ENCODE results near the gene DDX5.
A peak's percentile ranks its signal among the peaks of the same experiment; 100 is the strongest.
"Not testable (repeated sequence)": the region's sequence is repeated elsewhere in the genome, so short reads cannot be mapped to it uniquely, and the experiment has no call there.

The DDX5 gene

DNA sequence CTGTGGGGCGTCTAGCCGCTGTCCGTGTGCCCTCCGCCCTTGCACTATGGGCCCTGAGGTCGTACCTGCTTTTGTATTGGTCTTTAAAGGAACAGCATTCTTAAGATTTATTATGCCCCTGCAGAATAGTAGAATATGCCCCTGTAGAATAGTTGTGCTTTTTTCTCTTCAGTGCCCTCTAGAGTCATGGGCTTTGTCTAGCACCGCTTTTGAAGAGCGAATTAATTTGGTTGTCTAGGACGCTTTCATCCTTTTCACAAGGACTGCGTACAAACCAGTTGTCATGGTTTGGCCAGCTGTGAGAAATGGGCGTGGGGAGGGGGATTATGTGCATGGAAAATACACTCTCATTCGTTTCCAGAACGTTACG is 1.3 kb upstream of the DDX5 start:
- DNase-seq (ENCODE audit: low spot score): peak; percentile 68

DNA sequence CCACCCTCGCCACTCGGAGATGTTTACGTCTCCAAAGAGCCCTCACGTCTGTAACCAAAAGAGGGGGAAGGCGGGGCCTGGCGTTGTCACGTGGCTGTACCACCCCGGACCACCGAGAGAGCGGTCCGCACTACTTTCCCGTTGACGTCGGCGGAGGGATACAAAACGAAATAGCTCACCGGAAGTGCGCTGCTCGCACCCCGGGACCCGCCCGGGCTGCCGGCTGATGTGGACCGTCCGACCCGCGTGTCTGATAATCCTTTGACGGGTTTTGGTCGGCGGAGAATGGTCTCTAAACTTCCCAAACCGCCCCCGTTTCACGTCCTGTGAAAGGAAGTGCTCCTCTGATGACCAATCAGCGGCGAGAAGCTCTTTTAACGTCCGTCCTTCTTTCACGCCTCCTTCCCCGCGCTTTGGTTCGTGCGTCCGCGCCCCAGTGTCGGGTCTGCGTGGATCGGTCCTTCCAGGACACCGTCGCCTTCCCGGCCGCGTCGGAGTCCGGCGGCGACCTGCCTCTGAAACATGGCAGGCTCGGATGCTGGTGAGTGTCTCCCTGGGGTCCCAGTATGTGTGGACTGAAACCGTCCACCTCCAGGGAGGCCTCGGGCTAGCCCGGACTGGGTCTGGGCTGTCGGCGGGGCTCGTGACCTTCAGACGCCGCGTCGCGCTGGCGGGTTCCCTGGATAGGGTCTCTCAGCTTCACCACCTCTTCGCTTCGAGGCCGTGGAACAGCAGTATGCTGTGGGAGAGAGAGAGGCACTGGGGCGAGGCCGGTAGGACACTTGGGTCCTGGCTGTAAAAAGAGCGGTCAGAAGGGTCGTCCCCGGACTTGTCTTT is 705 bp upstream of the DDX5 start, which contains the start of gene CEP95:
TSS of gene CEP95 (plus strand) at position 402 of the 837 bp plus-strand sequence. CDS start at position 523, 121 bp downstream.
- peak; percentile 93 for DNase-seq (ENCODE audit: low spot score)

DNA sequence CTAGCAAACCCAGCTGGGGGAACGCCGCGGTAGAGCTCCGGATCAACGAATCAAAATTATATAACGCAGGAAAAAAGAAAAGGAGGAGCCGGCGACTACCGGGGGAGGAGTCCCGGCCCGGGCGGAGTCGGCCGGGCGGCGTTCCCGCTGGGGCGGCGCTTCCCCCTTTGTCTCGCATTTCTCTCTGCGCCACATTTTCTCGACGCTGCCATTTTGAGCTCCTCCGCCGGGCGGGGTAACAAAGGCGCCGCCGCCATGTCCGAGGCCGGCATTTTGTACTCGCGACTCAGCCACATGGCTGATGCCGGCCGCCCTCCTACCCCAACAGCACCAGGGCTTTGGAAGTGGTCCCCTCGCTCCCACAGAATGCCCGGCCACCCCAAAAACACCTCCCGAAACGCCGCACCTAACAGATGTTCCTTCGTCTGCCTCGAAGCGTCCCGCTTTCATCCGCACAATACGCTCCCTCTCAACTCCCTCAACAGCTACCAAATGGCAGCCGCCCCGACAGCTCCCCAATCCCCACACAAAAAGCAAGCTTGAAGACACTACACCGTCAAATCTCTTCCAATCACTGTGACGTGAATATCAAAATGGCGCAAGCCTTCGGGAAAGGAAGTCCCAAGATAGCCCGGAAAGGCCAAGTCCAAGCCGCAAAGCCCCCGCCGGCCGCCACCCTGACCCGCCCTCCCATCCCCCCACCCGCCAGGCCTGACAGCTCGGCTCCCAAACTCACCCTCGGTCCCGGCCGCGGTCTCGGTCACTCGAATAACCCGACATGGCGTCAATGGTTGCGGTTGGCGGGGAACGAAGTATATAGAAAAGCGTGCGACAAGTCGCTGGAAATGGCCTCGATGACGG is 519 bp downstream of the DDX5 start:
- peak; percentile 85 for DNase-seq (ENCODE audit: low spot score)

DNA sequence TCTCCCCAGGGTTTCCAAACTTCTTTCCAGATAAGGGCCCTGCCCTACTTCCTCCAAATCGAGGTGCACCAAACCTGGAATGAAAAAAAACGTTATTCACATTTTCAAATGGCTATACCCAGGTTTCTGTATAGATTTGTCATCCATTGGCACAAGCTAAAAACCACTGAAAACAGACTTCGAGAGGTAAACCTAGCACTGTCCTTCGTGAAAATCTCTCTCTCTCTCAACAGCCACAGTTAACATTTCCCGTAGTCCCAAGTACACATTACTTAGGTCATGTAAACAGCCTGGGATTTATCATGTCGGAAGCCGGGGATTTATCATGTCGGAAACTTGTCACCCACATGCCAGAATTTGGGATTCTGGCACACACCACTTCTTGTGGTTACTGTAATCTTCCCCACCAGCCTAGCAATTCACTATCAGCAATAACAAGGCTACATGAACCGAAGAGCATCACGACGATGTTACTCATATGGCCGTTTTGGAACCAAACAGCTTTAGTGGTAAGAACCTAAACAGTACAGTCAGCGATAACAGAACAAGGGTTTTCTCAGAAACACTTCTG is 1.2 kb downstream of the DDX5 start:
- DNase-seq (ENCODE audit: low spot score): no peak

DNA sequence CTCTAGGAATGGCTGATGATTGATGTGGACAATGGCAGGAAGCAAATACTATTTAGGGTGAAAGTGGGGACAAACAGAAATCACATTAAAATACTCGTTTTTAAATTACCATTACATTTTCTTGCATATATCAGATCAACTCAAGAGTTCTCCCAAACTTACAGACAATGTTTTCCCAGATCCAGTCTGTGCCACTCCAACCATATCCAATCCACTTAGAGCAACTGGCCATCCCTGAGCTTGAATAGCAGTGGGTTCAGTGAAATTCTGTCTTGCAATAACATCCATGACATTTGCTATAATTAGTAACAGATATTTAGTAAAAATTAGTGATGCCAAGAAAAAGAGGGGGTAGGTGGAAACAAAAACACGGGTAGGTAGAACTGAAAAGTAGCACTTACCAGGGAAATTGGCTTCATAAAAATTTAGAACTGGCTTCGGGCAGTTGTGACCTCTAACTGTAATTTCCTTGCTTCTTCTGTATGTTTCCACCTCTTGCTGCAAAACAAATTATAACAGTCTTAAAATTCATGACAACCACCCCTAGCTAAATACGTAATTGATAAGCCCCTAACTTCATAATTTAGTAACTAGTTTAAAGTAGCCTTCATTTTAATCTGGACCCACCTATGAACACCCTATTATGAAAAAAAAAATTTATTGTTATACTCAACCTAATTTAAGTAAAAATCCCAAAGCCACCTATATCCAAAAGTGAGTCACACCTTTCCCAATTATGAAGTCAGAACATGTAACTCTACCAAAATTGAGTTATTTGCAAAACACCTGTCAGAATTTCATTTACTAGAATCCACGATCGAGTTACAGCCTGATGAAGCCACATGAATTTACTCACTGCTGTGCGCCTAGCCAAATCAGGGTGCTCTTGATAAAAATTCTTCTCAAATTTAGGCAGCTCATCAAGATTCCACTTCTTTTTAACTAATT is 2.0 kb downstream of the DDX5 start:
- no peak for DNase-seq (ENCODE audit: low spot score)

DNA sequence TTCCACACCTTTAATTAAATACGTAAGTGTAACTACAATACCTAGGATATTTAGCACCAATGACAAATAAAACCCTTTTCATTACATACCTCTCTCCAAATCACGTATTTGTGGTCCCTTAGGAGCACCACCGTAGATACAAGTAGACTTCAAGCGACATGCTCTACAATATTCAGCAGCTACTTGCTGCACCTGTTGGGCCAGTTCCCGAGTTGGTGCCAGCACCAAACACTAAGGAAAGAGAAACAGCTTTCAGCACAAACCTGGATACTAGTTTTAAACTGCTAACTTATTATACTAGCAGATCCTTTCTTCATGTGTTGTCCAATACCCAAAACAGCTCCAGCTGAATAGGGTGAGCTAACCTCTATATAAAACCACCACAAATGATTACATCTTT is 2.7 kb downstream of the DDX5 start:
- no peak for DNase-seq (ENCODE audit: low spot score)

DNA sequence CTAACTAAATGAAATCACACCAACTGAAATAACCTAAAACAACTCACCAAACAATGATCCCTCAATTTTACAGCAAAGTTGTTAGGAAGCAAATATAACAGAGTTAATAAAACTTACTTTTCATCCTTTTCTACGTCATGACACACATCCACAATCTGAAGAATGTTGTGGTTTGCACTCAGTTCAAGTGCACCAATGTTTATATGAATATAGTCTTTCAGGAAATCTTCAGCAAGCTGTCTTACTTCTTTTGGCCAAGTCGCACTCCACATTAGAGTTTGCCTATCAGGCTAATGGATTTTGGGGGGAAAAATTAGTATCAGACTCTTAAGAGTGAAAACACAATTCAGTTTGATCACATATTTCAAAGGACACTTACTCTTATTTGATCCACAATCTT is 3.3 kb downstream of the DDX5 start:
- no peak for DNase-seq (ENCODE audit: low spot score)

DNA sequence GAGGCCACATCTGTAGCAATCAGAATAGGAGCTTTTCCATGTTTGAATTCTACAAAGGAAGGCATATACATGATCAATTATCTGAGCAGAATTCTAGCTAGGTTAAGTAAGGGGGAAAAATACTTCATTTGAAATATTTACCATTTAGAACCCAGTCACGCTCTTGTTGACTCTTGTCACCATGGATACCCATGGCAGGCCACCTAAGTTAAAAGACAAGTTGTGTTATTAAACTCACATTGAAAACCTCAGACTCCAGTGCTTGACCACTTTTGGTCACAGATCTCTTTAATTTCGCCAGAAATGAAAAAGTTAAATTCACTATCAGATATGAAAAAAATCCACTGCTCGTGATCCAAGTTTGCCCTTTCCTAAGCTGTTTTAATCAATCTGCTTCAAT is 4.1 kb downstream of the DDX5 start:
- DNase-seq (ENCODE audit: low spot score): no peak

DNA sequence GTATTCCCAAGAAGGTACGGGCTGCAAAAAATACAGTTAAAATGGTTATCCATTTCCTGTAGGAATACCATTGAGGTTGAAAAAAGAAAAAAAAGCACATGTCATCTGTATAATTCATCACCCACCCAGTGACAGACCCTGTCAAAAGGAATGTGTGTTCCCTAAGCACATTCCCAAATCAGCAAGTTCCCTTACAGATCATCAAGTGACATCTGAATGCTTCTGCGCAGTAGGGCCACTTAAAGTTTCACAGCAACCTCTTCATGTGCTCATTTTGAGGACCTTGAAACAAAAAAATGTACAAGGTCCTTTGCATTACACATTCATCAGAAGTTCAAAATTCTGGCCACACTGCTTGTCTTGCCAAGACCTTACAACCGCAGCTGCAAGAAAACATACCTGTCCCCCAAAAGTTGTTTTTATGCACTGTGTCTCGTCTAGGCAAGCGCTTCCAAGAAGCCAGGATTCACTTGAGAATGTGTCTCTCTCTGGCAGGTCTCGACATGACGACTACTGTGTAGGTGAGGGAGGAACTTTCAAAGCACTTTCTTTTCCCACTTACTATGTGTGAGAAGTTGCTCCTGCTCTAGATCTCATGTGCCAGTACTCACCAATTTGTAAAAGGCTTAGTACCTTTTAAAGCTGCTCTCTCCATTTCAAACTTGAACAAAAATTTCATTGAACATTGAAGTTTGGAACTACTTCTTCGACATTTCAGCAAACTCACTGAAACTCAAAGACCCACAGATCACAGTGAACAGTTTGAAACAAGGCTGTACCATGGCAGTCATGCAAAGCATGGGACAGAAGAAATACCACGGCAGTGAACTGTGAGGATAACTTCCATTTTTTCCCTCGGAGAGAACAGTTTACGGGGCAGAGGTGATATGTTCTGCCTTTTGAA is 5.0 kb downstream of the DDX5 start:
- no peak for DNase-seq (ENCODE audit: low spot score)

DNA sequence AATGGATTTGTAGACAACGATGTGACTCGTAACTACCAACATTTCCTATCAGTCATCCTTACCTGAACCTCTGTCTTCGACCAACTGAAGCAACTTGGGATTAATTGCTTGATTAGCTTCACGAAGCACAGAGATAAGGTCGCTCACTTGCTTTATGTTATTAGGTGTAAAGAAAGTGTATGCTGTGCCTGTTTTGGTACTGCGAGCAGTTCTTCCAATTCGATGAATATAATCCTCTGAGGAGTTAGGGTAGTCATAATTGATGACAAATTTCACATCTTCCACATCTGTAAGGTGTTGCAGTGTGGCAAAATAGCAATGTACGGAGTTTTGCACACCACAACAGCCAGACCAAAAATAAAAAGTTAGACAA is 5.6 kb downstream of the DDX5 start:
- DNase-seq (ENCODE audit: low spot score): no peak

DNA sequence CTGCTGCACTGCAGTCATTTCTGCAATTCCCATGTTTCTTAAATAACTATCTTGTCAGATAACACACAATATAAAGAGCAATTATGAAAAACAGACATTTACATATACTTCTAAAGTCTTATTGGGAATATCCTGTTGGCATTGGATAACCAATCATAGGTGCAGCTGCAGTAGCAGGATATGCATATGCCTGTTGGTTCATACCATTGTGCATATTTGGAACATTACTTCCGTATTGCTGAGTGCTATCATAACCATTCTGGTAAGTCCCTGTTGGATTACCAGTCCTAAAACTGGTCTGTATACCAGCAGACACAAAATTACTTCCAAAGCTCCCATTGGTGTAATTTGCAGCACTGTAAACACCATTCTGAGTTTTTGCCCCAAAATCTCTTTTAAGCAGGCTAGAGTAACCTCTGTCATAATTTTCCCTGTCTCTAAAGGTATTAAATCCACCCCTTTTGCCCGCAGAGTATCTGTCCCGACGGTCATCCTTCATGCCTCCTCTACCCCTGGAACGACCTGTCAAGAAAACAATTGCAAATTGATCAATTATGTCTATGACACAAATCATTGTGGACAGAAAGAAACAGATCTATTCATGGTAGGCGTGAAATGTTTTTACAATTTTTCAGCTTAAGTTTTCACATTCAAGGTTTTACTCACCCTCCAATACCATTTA is 6.1 kb downstream of the DDX5 start:
- DNase-seq (ENCODE audit: low spot score): no peak

DNA sequence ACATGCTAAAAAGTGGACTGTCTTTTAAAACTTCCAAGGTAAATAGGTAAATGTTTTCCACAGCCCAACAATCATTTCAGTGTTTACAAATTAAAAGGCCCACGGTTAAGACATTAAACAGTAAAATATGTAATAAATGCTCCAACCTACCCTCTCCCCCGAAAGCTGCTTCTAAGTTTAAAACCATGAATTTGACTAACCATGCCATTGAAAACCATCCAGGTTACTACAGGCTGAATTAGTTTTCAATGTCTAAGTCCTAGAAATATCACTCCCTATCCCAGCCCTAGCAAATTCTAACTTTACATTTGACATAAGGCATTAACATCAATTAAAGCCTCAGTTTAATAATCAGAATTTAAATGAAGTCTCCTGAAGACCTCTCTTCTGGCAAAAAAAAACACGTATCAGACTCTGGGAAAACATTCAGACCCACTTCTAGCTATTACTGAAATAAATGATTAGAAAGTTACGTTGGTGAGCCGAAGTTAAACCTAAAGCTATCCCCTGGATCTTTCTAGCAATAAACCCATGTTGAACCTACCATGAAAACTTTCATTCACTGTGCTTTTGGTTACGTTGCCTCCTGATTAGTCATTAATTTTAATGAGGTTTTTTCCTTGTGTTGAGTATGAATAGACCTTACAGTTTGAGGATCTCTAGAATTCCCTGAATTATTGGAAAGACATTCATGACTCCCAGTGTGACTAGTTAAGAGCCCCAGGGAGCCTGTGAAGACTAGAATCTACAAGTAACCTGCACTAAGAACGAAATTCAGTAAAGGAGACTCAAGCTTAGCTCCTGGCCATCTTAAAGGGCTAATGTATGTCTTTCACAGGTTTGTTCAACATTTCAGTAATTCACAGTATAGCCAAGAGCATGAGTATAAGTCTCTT is 7.5 kb downstream of the DDX5 start:
- no peak for DNase-seq (ENCODE audit: low spot score)

DNA sequence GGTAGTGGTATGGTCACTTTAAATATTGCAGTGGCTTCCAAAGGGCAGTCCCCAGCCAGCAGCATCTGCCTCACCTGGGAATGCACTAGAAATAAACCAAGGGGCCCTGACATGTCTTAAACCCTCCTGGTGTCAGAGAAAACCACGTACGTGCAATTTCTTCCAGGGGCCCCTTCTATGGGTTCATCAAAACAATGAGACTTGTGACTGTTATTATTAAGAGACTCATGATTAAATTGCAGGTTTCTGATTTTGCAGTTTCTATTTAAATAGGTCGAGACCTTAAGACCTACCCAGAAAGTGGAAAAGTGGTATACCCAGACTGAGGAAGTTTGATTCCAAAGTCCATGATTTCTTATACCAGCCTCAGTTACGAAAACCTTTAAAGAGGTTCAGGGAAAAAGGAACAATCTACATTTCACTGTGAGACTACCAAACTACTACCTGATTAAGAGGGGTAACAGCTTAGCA is 8.5 kb downstream of the DDX5 start:
- DNase-seq (ENCODE audit: low spot score): no peak

DNA sequence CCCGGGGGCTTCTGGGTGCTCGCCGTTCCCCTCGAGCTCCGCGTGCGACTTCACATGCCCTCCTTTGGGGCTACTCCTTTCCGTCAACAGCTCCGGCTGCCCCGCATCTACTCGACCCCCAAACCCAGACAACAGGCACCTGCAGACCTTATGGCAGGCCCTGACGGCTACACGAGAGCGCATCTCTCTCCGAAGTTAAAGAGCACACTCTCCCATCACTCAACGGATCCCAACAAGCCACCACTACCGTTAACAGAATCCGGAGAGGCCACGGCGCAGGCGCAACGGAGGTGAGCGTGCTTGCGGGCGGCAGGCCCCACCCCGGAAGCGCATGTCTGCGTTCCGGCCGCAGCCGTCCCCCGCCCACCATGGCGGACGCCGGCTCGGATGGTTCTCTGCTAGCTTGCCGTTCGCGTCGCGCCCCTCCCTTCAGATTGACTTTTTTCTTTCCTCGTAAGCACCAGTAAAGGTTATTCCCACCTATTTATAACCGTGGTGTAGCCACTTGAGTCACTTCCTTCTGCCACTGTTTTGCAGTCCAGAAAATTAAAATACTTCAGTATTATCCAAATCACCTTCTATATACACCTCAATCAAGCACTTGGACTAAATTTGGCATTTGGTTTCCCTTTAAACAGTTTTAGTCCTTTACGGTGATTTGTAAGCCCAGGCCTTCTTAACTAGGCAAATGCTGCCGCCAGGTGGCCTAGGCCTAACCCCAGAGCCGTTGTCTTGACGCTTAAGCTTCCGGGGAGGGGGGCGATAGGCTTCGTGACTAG is 9.1 kb downstream of the DDX5 start, which contains the start of gene POLG2:
TSS of gene POLG2 (minus strand) at position 269 of the 779 bp plus-strand sequence. CDS start at position 183, 86 bp downstream.
- DNase-seq (ENCODE audit: low spot score): peak; percentile 97

DNA sequence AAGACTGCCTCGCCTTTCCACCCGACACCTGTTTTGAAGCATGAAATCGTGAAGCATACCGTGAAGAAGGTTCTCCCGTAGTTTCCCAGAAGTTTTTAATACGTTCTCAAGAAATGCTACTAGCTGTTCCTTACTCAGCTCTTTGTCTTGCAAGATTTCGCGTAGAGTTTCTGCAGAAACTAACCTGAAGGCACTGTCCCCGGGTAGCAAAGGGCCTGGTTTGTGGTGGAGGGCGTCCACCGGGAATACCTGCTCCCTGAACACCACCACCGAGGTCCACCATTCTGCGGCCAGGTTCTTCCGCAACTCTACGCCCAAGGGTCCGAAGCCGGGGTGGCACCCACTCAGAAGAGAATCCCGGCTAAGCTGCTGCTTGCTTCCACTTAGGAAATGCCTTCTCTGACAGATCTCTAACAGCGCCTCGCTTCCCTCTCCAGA is 9.7 kb downstream of the DDX5 start:
- no peak for DNase-seq (ENCODE audit: low spot score)

DNA sequence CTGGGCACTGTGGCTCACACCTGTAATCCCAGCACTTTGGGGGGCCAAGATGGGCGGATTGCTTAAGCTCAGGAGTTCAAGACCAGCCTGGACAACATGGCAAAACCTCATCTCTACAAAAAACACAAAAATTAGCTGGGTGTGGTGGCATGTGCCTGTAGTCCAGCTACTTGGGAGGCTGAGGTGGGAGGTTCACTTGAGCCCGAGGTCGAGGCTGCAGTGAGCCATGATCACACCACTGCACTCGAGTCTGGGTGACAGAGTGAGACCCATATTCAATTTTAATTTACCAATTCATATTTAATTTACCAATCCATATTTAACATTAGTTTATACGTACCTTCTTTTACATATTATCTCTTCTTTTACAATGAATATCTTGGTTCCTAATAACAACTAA is 10.8 kb downstream of the DDX5 start:
- not testable (repeated sequence) for DNase-seq (ENCODE audit: low spot score)

DNA sequence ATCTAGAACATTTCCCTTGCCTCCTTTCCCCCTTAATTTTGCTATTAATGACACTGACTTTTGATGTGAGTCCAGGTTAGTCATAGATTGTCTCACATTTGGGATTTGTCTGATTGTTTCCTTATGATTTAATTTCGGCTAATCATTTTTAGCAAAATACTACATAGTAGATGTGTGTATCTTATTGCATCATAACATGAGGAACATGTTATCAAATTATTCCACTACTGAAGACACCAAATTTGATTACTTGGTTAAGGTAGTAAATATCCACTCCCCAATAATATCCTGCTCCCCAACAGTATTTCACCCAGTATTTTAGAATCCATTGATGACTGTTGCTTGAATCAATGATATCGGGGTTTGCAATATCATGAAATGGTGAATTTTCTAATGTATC is 12.0 kb downstream of the DDX5 start:
- DNase-seq (ENCODE audit: low spot score): no peak
